KMS-11 (cell line): ENCODE measurements around the gene DND1.
"Not testable (repeated sequence)": the region's sequence is repeated elsewhere in the genome, so short reads cannot be mapped to it uniquely, and the experiment has no call there.

Experiments used
- H2AFZ ChIP-seq: fragments of 200-600 bp; sonication (generic); 2 replicates; pipeline ENCODE4 v1.6.1; 2016; ENCODE audit warnings: antibody characterized with exemption, mixed run types, low read depth
- H3K27ac ChIP-seq: fragments of 200-600 bp; sonication (generic); 2 replicates; pipeline ENCODE4 v1.6.1; 2016; ENCODE audit warnings: mild to moderate bottlenecking, mixed run types
- H3K27me3 ChIP-seq: fragments of 200-600 bp; sonication (generic); 2 replicates; pipeline ENCODE4 v1.6.1; 2017; ENCODE audit warnings: mild to moderate bottlenecking, low read depth, mixed run types, moderate library complexity; ENCODE audit not compliant: insufficient read depth
- H3K36me3 ChIP-seq: fragments of 200-600 bp; sonication (generic); 2 replicates; pipeline ENCODE4 v1.6.1; 2017; ENCODE audit warnings: mild to moderate bottlenecking, mixed run types; ENCODE audit not compliant: insufficient read depth
- H3K4me1 ChIP-seq: fragments of 200-600 bp; sonication (generic); 2 replicates; pipeline ENCODE4 v1.6.1; 2016; ENCODE audit warnings: mild to moderate bottlenecking, low read depth, mixed run types; ENCODE audit not compliant: poor library complexity, severe bottlenecking
- H3K4me2 ChIP-seq: fragments of 200-600 bp; sonication (generic); 2 replicates; pipeline ENCODE4 v1.7.0; 2016; ENCODE audit warnings: mild to moderate bottlenecking, mixed run types
- H3K4me3 ChIP-seq: fragments of 200-600 bp; sonication (generic); IDR thresholded peaks from 2 replicates; pipeline ENCODE4 v1.6.1; 2017; ENCODE audit warnings: low read depth, low read length, mixed read lengths; ENCODE audit not compliant: insufficient read depth
- H3K79me2 ChIP-seq: fragments of 200-600 bp; sonication (generic); 2 replicates; pipeline ENCODE4 v1.6.1; 2016; ENCODE audit warnings: low read depth, mixed run types; ENCODE audit not compliant: insufficient read depth
- H3K9ac ChIP-seq: fragments of 200-600 bp; sonication (generic); 2 replicates; pipeline ENCODE4 v1.6.1; 2016; ENCODE audit warnings: mild to moderate bottlenecking, mixed run types
- H4K20me1 ChIP-seq: fragments of 200-600 bp; sonication (generic); 2 replicates; pipeline ENCODE4 v1.6.1; 2016; ENCODE audit warnings: mild to moderate bottlenecking, mixed run types; ENCODE audit not compliant: insufficient read depth
- CTCF ChIP-seq: fragments of 200-600 bp; sonication (generic); conservative IDR thresholded peaks from 2 replicates; pipeline ENCODE4 v1.6.1; 2017; ENCODE audit warnings: low read depth, mild to moderate bottlenecking, antibody characterized with exemption, low read length, moderate library complexity, mixed read lengths

The DND1 gene

GRCh38 chr5:140630292-140631035, 42.9 kb downstream of the DND1 start:
- H2AFZ ChIP-seq: no peak overlapping the region
- no peak overlapping the region for H3K9ac ChIP-seq
- no peaks in the 10 kb centered on the region for H3K4me1 ChIP-seq
- H3K27ac ChIP-seq: no peak overlapping the region
- no peaks in the 10 kb centered on the region for H3K79me2 ChIP-seq
- no peak for TF ChIP-seq CTCF
- H3K27me3 ChIP-seq: no peaks in the 10 kb centered on the region
- no peak overlapping the region for H3K4me2 ChIP-seq
- no peak overlapping the region for H3K4me3 ChIP-seq
- no peaks in the 10 kb centered on the region for H4K20me1 ChIP-seq
- H3K36me3 ChIP-seq: no peaks in the 10 kb centered on the region

GRCh38 chr5:140628711-140629110, 44.7 kb downstream of the DND1 start:
- no peaks in the 10 kb centered on the region for H3K79me2 ChIP-seq
- no peak overlapping the region for H3K4me2 ChIP-seq
- TF ChIP-seq CTCF: no peak

GRCh38 chr5:140627972-140628371, 45.4 kb downstream of the DND1 start:
- H3K4me2 ChIP-seq: no peak overlapping the region
- H3K9ac ChIP-seq: no peak overlapping the region
- no peaks in the 10 kb centered on the region for H3K36me3 ChIP-seq
- no peaks in the 10 kb centered on the region for H3K79me2 ChIP-seq
- no peaks in the 10 kb centered on the region for H4K20me1 ChIP-seq
- no peak overlapping the region for H3K4me3 ChIP-seq
- no peak overlapping the region for H2AFZ ChIP-seq
- no peaks in the 10 kb centered on the region for H3K4me1 ChIP-seq
- TF ChIP-seq CTCF: no peak
- H3K27ac ChIP-seq: no peak overlapping the region
- no peaks in the 10 kb centered on the region for H3K27me3 ChIP-seq

More at GRCh38 chr5:140628711-140629110, 44.7 kb downstream of the DND1 start:
- Histone ChIP-seq H3K4me1 (no peaks in the 10 kb centered on the region), H2AFZ (no peak overlapping the region), H3K27me3 (no peaks in the 10 kb centered on the region), H4K20me1 (no peaks in the 10 kb centered on the region), H3K9ac (no peak overlapping the region), H3K36me3 (no peaks in the 10 kb centered on the region), H3K27ac (no peak overlapping the region), H3K4me3 (no peak overlapping the region)

GRCh38 chr5:140624886-140625285, 48.5 kb downstream of the DND1 start:
- not testable (repeated sequence) for H3K27me3 ChIP-seq, H3K4me2 ChIP-seq, H4K20me1 ChIP-seq, H3K9ac ChIP-seq, H3K36me3 ChIP-seq, H3K4me3 ChIP-seq, H2AFZ ChIP-seq, H3K27ac ChIP-seq, H3K79me2 ChIP-seq, H3K4me1 ChIP-seq

GRCh38 chr5:140623061-140623460, 50.3 kb downstream of the DND1 start:
- not testable (repeated sequence) for H3K9ac ChIP-seq, H3K27ac ChIP-seq, H3K79me2 ChIP-seq, H3K27me3 ChIP-seq, H3K4me2 ChIP-seq, H3K36me3 ChIP-seq, H2AFZ ChIP-seq, H4K20me1 ChIP-seq, H3K4me3 ChIP-seq, H3K4me1 ChIP-seq
